ENCODE data around the gene SLC25A13.

GRCh38 chr7:96202102-96202501 lies 119.8 kb downstream of the SLC25A13 start:
- TF ChIP-seq CTCF (IDR thresholded peaks at IDR 0.05) (no peak), POLR2A (IDR thresholded peaks at IDR 0.05) (no peak)
